ENCODE measurements around the gene TBL1XR1.

Gene TBL1XR1

GRCh38 chr3:177041730-177042551 lies 155.3 kb downstream of the TBL1XR1 start:
- TF ChIP-seq GATA2 (IDR thresholded peaks at IDR 0.05; ENCODE audit: low read depth, low read length) (no peak), GATA3 (IDR thresholded peaks at IDR 0.05; ENCODE audit: low read depth, low read length) (no peak)

- no peak for TF ChIP-seq GATA3 (IDR thresholded peaks at IDR 0.05; ENCODE audit: low read depth, low read length)
These were observed 156.1 kb downstream of the TBL1XR1 start for GRCh38 chr3:177041021-177041729.

GRCh38 chr3:177039490-177040274 lies 157.6 kb downstream of the TBL1XR1 start:
- TF ChIP-seq GATA2 (IDR thresholded peaks at IDR 0.05; ENCODE audit: low read depth, low read length) (no peak), GATA3 (IDR thresholded peaks at IDR 0.05; ENCODE audit: low read depth, low read length) (no peak)

GRCh38 chr3:177037241-177037640 lies 160.0 kb downstream of the TBL1XR1 start:
- TF ChIP-seq GATA2 (IDR thresholded peaks at IDR 0.05; ENCODE audit: low read depth, low read length) (no peak), GATA3 (IDR thresholded peaks at IDR 0.05; ENCODE audit: low read depth, low read length) (no peak)

- TF ChIP-seq GATA2 (IDR thresholded peaks at IDR 0.05; ENCODE audit: low read depth, low read length) (no peak), GATA3 (IDR thresholded peaks at IDR 0.05; ENCODE audit: low read depth, low read length) (no peak)
These were observed 161.6 kb downstream of the TBL1XR1 start for GRCh38 chr3:177035676-177036075.

GRCh38 chr3:177034832-177035475 lies 162.3 kb downstream of the TBL1XR1 start:
- no peak for TF ChIP-seq GATA2 (IDR thresholded peaks at IDR 0.05; ENCODE audit: low read depth, low read length)
- TF ChIP-seq GATA3 (IDR thresholded peaks at IDR 0.05; ENCODE audit: low read depth, low read length) = no peak

DNA sequence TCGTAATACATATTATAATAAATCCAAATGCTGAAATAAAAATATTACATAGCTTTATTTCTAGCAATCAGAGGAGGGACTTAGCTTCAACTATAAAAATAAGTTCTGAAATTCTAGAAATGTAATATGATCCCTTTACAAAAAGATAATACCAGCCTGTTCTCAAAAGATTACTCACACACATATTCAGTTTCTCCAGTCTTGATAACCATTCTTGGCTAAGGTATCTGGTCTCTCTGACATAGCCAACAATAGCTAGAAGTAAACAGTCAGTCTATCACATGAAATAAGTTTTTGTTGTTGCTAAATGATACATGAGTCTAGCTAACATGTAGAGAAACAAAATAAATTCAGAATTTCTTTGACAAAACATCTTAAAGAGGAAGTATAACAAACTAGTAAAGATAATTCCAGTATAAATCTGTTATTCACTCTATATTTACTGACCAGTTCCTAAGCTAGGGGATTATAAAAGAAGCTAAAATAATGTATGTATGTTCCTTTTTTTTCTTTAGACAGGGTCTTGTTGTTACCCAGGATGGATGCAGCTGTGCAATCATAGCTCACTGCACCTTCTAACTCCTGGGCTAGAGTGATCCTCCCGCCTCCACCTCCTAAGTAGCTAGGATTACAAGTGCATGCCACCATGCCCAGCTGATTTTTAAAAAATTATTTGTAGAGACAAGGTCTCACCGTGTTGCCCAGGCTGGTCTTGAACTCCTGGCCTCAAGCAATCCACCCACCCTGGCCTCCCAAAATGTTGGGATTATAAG lies 170.6 kb downstream of the TBL1XR1 start:
- TF ChIP-seq GATA3 (IDR thresholded peaks at IDR 0.05; ENCODE audit: low read depth, low read length) (no peak), GATA2 (IDR thresholded peaks at IDR 0.05; ENCODE audit: low read depth, low read length) (no peak)

GRCh38 chr3:177015881-177016280 lies 181.4 kb downstream of the TBL1XR1 start:
- TF ChIP-seq GATA2 (IDR thresholded peaks at IDR 0.05; ENCODE audit: low read depth, low read length) (no peak), GATA3 (IDR thresholded peaks at IDR 0.05; ENCODE audit: low read depth, low read length) (no peak)

DNA sequence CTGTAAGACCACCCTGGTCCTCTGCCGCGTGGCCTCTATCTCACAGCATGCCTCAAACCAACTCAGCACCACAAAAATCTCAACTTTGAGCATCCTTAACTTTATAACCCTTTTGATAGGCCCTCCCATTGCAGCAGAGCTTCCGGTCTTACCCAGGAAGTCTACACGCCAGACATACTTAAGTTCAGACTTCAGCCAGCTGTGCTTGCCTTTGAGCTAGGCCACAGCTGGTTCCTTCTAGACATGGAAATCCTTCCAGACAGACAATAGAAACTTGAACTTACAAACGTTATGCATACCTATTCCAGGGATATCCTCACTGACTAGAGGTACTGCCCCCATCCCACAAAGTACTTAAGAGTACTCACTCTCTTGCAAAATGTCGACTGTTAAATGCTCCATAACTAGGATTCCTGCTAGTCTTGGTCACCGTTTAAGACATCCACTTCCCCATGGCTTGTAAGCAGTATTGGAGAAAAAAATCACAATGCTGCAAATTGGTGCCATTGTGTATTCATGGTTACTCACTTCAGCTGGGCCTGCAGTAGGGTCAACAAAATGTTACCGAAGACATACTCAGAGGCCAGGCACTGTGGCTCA lies 183.5 kb downstream of the TBL1XR1 start:
- no peak for TF ChIP-seq GATA3 (IDR thresholded peaks at IDR 0.05; ENCODE audit: low read depth, low read length)
- TF ChIP-seq GATA2 (IDR thresholded peaks at IDR 0.05; ENCODE audit: low read depth, low read length) = no peak

DNA sequence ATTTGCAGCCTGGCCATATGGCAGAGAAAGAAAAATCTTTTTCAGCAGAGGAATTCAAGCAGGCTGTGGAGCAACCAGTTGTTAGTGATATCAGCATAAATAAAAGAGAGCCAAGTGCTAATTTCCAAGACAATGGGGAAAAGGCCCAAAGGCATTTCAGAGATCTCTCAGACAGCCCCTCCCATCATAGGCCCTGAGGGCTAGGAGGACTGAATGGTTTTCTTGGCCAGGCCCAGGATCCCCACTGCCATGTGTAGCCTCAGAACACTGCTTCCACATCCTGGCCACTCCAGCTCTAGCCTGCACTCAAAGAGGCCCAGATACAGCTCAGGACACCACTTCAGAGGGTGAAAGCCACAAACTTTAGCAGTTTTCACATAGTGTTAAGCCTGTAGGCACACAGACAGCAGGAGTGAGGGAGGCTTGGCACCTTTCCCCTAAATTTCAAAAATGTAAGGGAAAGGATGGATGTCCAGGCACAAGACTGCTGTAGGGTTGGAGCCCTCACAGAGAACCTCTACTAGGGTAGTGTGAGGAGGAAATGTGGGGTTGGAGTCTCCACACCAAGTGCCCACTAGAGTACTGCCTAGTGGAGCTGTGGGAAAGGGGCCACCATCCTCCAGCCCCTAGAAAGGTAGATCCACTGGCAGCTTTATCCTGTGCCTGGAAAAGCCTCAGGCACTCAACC lies 191.4 kb downstream of the TBL1XR1 start:
- no peak for TF ChIP-seq GATA3 (IDR thresholded peaks at IDR 0.05; ENCODE audit: low read depth, low read length)
- TF ChIP-seq GATA2 (IDR thresholded peaks at IDR 0.05; ENCODE audit: low read depth, low read length) = no peak

GRCh38 chr3:176995946-176996345 lies 201.3 kb downstream of the TBL1XR1 start:
- TF ChIP-seq GATA3 (IDR thresholded peaks at IDR 0.05; ENCODE audit: low read depth, low read length) (no peak), GATA2 (IDR thresholded peaks at IDR 0.05; ENCODE audit: low read depth, low read length) (no peak)

Measured in SH-SY5Y (cell line).